ENCODE measurements around the gene EBNA1BP2.
"Not testable (repeated sequence)": the region's sequence is repeated elsewhere in the genome, so short reads cannot be mapped to it uniquely, and the experiment has no call there.

Gene EBNA1BP2

GRCh38 chr1:43134068-43134467 is 38.0 kb downstream of the EBNA1BP2 start:
- no peak for DNase-seq (ENCODE audit: low read depth, low spot score)
- TF ChIP-seq, protein P1, sequence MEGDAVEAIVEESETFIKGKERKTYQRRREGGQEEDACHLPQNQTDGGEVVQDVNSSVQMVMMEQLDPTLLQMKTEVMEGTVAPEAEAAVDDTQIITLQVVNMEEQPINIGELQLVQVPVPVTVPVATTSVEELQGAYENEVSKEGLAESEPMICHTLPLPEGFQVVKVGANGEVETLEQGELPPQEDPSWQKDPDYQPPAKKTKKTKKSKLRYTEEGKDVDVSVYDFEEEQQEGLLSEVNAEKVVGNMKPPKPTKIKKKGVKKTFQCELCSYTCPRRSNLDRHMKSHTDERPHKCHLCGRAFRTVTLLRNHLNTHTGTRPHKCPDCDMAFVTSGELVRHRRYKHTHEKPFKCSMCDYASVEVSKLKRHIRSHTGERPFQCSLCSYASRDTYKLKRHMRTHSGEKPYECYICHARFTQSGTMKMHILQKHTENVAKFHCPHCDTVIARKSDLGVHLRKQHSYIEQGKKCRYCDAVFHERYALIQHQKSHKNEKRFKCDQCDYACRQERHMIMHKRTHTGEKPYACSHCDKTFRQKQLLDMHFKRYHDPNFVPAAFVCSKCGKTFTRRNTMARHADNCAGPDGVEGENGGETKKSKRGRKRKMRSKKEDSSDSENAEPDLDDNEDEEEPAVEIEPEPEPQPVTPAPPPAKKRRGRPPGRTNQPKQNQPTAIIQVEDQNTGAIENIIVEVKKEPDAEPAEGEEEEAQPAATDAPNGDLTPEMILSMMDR (IDR thresholded peaks at IDR 0.05; ENCODE audit: insufficient read depth, low read length, missing control alignments), result no peak
- H3K4me3 ChIP-seq (ENCODE audit: low read depth, low read length), result no peak overlapping the region
- POLR2A ChIA-PET, result no interaction called here
- CTCF ChIA-PET, result interaction anchor here (0.5 kb wide), 1 partner anchor 158 kb away, joined by 3 read pairs; no protein-coding TSS in a partner anchor

- no peak for DNase-seq (ENCODE audit: low read depth, low spot score)
- no peak overlapping the region for H3K4me3 ChIP-seq (ENCODE audit: low read depth, low read length)
- TF ChIP-seq, protein P1 (IDR thresholded peaks at IDR 0.05; ENCODE audit: insufficient read depth, low read length, missing control alignments), result no peak
- CTCF ChIA-PET, result interaction anchor here (0.6 kb wide), 1 partner anchor 285 kb away, joined by 3 read pairs; no protein-coding TSS in a partner anchor
- POLR2A ChIA-PET, result no interaction called here
Measured at GRCh38 chr1:43129426-43129825, 42.7 kb downstream of the EBNA1BP2 start.

GRCh38 chr1:43128816-43129215 is 43.3 kb downstream of the EBNA1BP2 start:
- H3K4me3 ChIP-seq (ENCODE audit: low read depth, low read length), result no peak overlapping the region
- TF ChIP-seq, protein P1 (IDR thresholded peaks at IDR 0.05; ENCODE audit: insufficient read depth, low read length, missing control alignments), result no peak
- no peak for DNase-seq (ENCODE audit: low read depth, low spot score)
- ChIA-PET POLR2A (no interaction called here), CTCF (no interaction called here)

GRCh38 chr1:43123031-43123430 is 49.1 kb downstream of the EBNA1BP2 start:
- DNase-seq (ENCODE audit: low read depth, low spot score), result no peak
- ChIA-PET CTCF (no interaction called here), POLR2A (no interaction called here)
- no peak overlapping the region for H3K4me3 ChIP-seq (ENCODE audit: low read depth, low read length)
- TF ChIP-seq, protein P1 (IDR thresholded peaks at IDR 0.05; ENCODE audit: insufficient read depth, low read length, missing control alignments), result no peak

- ChIA-PET POLR2A (interaction anchor here (0.6 kb wide), 1 partner anchor 247 kb away, joined by 3 read pairs; no protein-coding TSS in a partner anchor), CTCF (interaction anchor here (1.4 kb wide), 1 partner anchor 208 kb away, joined by 4 read pairs; no protein-coding TSS in a partner anchor)
- TF ChIP-seq, protein P1 (IDR thresholded peaks at IDR 0.05; ENCODE audit: insufficient read depth, low read length, missing control alignments), result no peak
- no peak overlapping the region for H3K4me3 ChIP-seq (ENCODE audit: low read depth, low read length)
- no peak for DNase-seq (ENCODE audit: low read depth, low spot score)
Measured at GRCh38 chr1:43121256-43121900, 50.7 kb downstream of the EBNA1BP2 start.

DNA sequence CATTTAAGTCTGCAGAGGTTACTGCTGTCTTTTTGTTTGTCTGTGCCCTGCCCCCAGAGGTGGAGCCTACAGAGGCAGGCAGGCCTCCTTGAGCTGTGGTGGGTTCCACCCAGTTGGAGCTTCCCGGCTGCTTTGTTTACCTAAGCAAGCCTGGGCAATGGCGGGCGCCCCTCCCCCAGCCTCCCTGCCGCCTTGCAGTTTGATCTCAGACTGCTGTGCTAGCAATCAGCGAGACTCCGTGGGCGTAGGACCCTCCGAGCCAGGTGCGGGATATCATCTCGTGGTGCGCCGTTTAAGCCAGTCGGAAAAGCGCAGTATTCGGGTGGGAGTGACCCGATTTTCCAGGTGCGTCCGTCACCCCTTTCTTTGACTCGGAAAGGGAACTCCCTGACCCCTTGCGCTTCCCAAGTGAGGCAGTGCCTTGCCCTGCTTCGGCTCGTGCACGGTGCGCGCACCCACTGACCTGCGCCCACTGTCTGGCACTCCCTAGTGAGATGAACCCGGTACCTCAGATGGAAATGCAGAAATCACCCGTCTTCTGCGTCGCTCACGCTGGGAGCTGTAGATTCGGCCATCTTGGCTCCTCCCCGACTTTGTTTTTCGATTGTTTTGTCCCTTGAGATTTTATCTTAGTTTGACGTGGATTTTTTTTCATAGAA is 52.0 kb downstream of the EBNA1BP2 start:
- H3K4me3 ChIP-seq (ENCODE audit: low read depth, low read length); CTCF ChIA-PET; DNase-seq (ENCODE audit: low read depth, low spot score); POLR2A ChIA-PET: not testable (repeated sequence)

Data from AG04449 (cell line).